T-helper 2 cell treated with Interferon-gamma antibody and Interleukin-4, amounts not matched to agents 5 μg/mL and 100 μg/mL, for 36 hours (primary cell): Measurements from ENCODE around the gene ASF1A.
A peak's percentile ranks its signal among the peaks of the same experiment; 100 is the strongest.

Experiments used
- DNase-seq: peaks from one replicate; pipeline ENCODE4 v3.0.0; 2021; ENCODE audit warnings: low spot score
- H3K27ac Mint-ChIP-seq: one replicate; pipeline ENCODE4 v1.8.0; 2021; ENCODE audit warnings: mild to moderate bottlenecking, mixed read lengths
- H3K27me3 Mint-ChIP-seq: one replicate; pipeline ENCODE4 v1.8.0; 2021; ENCODE audit warnings: low read depth, mixed read lengths
- H3K36me3 Mint-ChIP-seq: one replicate; pipeline ENCODE4 v1.8.0; 2021; ENCODE audit warnings: low read depth, mixed read lengths
- H3K4me1 Mint-ChIP-seq: one replicate; pipeline ENCODE4 v1.8.0; 2021; ENCODE audit warnings: low read depth, mixed read lengths
- H3K4me3 Mint-ChIP-seq: one replicate; pipeline ENCODE4 v1.8.0; 2022; ENCODE audit warnings: mild to moderate bottlenecking, moderate library complexity, mixed read lengths
- H3K9me3 Mint-ChIP-seq: one replicate; pipeline ENCODE4 v1.8.0; 2021; ENCODE audit warnings: mixed read lengths

Gene ASF1A

GRCh38 chr6:118871331-118871730 lies 22.6 kb upstream of the ASF1A start:
- Mint-ChIP-seq H3K9me3 (peaks cover 19% of the 10 kb centered on the region), H3K27me3 (no peaks in the 10 kb centered on the region), H3K27ac (no peak overlapping the region), H3K36me3 (peaks cover 21% of the 10 kb centered on the region), H3K4me1 (peaks cover 11% of the 10 kb centered on the region), H3K4me3 (no peak overlapping the region)
- DNase-seq = no peak

- Mint-ChIP-seq H3K4me1 (peaks cover 11% of the 10 kb centered on the region), H3K36me3 (peaks cover 17% of the 10 kb centered on the region), H3K27ac (no peak overlapping the region), H3K4me3 (no peak overlapping the region), H3K27me3 (no peaks in the 10 kb centered on the region), H3K9me3 (peaks cover 12% of the 10 kb centered on the region)
- DNase-seq = no peak
Observed at GRCh38 chr6:118872318-118872717, 21.6 kb upstream of the ASF1A start.

- Mint-ChIP-seq H3K4me3 (no peak overlapping the region), H3K9me3 (peaks cover 12% of the 10 kb centered on the region), H3K27ac (no peak overlapping the region), H3K4me1 (peaks cover 11% of the 10 kb centered on the region), H3K36me3 (peaks cover 17% of the 10 kb centered on the region), H3K27me3 (no peaks in the 10 kb centered on the region)
- DNase-seq = no peak
Observed at GRCh38 chr6:118872726-118873125, 21.2 kb upstream of the ASF1A start.

DNA sequence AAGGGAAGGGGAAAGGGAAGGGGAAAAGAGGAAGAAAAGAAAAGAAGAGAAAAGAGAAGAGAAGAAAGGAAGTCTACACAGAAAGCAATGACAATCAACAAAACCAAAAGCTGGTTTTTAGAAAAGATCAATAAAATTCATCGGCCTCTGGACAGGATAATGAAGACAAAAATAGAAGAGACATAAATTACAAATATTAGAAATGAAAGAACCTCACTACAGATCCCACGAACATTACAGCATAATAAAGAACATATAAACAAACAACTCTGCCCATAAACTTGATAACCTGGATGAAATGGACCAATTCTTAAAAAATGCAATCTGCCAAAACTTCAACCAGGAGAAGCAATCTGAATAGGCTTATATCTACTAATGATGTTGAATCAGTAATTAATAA lies 20.7 kb upstream of the ASF1A start:
- no peaks in the 10 kb centered on the region for H3K27me3 Mint-ChIP-seq
- DNase-seq = no peak
- peaks cover 11% of the 10 kb centered on the region for H3K4me1 Mint-ChIP-seq
- H3K27ac Mint-ChIP-seq = no peak overlapping the region
- H3K9me3 Mint-ChIP-seq = peaks cover 10% of the 10 kb centered on the region
- peaks cover 15% of the 10 kb centered on the region for H3K36me3 Mint-ChIP-seq
- no peak overlapping the region for H3K4me3 Mint-ChIP-seq

GRCh38 chr6:118875672-118876071 lies 18.3 kb upstream of the ASF1A start:
- no peak overlapping the region for H3K4me3 Mint-ChIP-seq
- peaks cover 7% of the 10 kb centered on the region for H3K36me3 Mint-ChIP-seq
- H3K27ac Mint-ChIP-seq = no peak overlapping the region
- DNase-seq = no peak
- peaks cover 5% of the 10 kb centered on the region for H3K9me3 Mint-ChIP-seq
- no peaks in the 10 kb centered on the region for H3K27me3 Mint-ChIP-seq
- H3K4me1 Mint-ChIP-seq = peaks cover 7% of the 10 kb centered on the region

DNA sequence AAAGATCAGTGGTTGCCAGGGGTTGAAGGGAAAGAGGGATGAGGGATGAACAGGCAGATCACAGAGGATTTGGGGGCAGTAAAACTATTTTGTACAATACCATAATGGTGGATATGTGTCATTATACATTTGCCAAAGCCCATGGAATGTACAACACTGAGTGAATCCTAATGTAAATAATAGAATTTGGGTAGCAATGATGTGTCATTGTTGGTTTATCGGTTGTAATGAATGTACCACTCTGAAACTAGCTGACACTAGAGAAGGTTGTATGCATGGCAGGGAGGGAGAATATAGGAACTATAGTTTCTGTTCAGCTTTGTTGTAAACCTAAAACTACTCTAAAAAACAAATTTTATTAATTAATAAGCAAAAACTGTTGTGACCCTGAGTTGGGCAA lies 17.8 kb upstream of the ASF1A start:
- no peak overlapping the region for H3K4me3 Mint-ChIP-seq
- H3K4me1 Mint-ChIP-seq = peaks cover 8% of the 10 kb centered on the region
- DNase-seq = no peak
- H3K27ac Mint-ChIP-seq = no peak overlapping the region
- H3K27me3 Mint-ChIP-seq = no peaks in the 10 kb centered on the region
- H3K36me3 Mint-ChIP-seq = peaks cover 4% of the 10 kb centered on the region
- H3K9me3 Mint-ChIP-seq = peaks cover 5% of the 10 kb centered on the region

- Mint-ChIP-seq H3K36me3 (peaks cover 4% of the 10 kb centered on the region), H3K27ac (no peak overlapping the region), H3K9me3 (peaks cover 5% of the 10 kb centered on the region), H3K4me3 (no peak overlapping the region), H3K27me3 (no peaks in the 10 kb centered on the region), H3K4me1 (peaks cover 9% of the 10 kb centered on the region)
- DNase-seq = no peak
Observed at GRCh38 chr6:118876814-118877213, 17.1 kb upstream of the ASF1A start.

- H3K9me3 Mint-ChIP-seq = peaks cover 5% of the 10 kb centered on the region
- H3K4me1 Mint-ChIP-seq = peaks cover 14% of the 10 kb centered on the region
- peaks cover 6% of the 10 kb centered on the region for H3K36me3 Mint-ChIP-seq
- H3K27ac Mint-ChIP-seq = no peak overlapping the region
- no peak for DNase-seq
- no peak overlapping the region for H3K4me3 Mint-ChIP-seq
- no peaks in the 10 kb centered on the region for H3K27me3 Mint-ChIP-seq
Observed at GRCh38 chr6:118877806-118878205, 16.1 kb upstream of the ASF1A start.

- Mint-ChIP-seq H3K9me3 (peaks cover 5% of the 10 kb centered on the region), H3K27me3 (no peaks in the 10 kb centered on the region), H3K4me3 (no peak overlapping the region), H3K27ac (no peak overlapping the region), H3K4me1 (peaks cover 23% of the 10 kb centered on the region), H3K36me3 (peaks cover 6% of the 10 kb centered on the region)
- no peak for DNase-seq
Observed at GRCh38 chr6:118881440-118882313, 12.3 kb upstream of the ASF1A start.

GRCh38 chr6:118882314-118882905 lies 11.5 kb upstream of the ASF1A start:
- no peaks in the 10 kb centered on the region for H3K27me3 Mint-ChIP-seq
- peaks cover 5% of the 10 kb centered on the region for H3K9me3 Mint-ChIP-seq
- H3K4me3 Mint-ChIP-seq = no peak overlapping the region
- H3K36me3 Mint-ChIP-seq = peaks cover 10% of the 10 kb centered on the region
- H3K4me1 Mint-ChIP-seq = peaks cover 26% of the 10 kb centered on the region
- no peak overlapping the region for H3K27ac Mint-ChIP-seq
- no peak for DNase-seq

DNA sequence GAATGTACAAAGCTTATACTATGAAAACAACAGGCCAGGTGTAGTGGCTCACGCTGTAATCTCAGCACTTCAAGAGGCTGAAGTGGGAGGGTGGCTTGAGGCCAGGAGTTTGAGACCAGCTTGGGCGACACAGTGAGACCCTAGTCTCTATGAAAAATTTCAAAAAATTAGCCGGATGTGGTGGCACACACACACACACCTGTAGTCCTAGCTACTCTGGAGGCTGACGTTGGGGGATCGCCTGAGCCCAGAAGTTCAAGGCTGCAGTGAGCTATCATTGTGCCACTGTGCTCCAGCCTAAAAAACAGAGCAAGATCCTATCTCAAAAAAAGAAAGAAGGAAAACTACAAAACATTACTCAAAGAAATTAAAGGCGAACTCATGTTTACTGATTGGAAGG lies 7.3 kb upstream of the ASF1A start:
- no peak overlapping the region for H3K27ac Mint-ChIP-seq
- peaks cover 18% of the 10 kb centered on the region for H3K36me3 Mint-ChIP-seq
- no peaks in the 10 kb centered on the region for H3K27me3 Mint-ChIP-seq
- H3K4me1 Mint-ChIP-seq = peaks cover 37% of the 10 kb centered on the region
- H3K9me3 Mint-ChIP-seq = no peaks in the 10 kb centered on the region
- no peak overlapping the region for H3K4me3 Mint-ChIP-seq
- no peak for DNase-seq

- Mint-ChIP-seq H3K36me3 (peaks cover 19% of the 10 kb centered on the region), H3K4me1 (peaks cover 48% of the 10 kb centered on the region), H3K27ac (no peak overlapping the region), H3K4me3 (no peak overlapping the region), H3K9me3 (no peaks in the 10 kb centered on the region), H3K27me3 (no peaks in the 10 kb centered on the region)
- DNase-seq = no peak
Observed at GRCh38 chr6:118889163-118889562, 4.8 kb upstream of the ASF1A start.

- no peaks in the 10 kb centered on the region for H3K27me3 Mint-ChIP-seq
- no peaks in the 10 kb centered on the region for H3K9me3 Mint-ChIP-seq
- peaks cover 23% of the 10 kb centered on the region for H3K36me3 Mint-ChIP-seq
- H3K4me1 Mint-ChIP-seq = peaks cover 40% of the 10 kb centered on the region
- H3K27ac Mint-ChIP-seq = peak overlapping the region; percentile 98
- H3K4me3 Mint-ChIP-seq = peak overlapping the region; percentile 89
- DNase-seq = no peak
Observed at GRCh38 chr6:118890997-118891790, 2.8 kb upstream of the ASF1A start.
